ENCODE results near the gene CCDC28A. TPM values are rescaled to one million over a fixed set of nuclear protein-coding genes. Genes with fewer than 3 reads are reported as not detected.

CCDC28A gene
- total RNA-seq, 1 donor from 2014 or later = 9.1 TPM

GRCh38 chr6:138833816-138834539, 60.4 kb downstream of the CCDC28A start:
- no peak for DNase-seq (ENCODE audit: low spot score)

DNA sequence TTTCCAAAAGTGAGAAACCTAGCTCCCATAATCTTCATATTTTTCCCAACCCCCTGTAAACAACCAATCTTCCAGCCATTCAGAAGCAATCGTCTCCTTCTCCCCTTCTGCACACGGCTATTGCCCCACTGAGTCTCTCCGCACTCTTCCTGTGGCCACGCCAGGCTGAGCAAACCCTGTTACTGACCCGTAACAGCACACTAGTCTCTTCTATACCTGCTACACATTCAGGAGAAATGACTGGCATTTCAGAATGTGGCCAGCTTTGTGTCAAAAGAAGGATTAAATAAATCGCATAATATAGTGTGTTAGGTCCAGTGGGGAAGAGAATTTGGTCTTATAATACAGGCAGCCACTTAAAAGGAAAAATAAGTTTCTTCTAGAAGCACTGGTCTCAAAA, 63.7 kb downstream of the CCDC28A start:
- no peak for DNase-seq (ENCODE audit: low spot score)

Other genes with a start within 250 kb of the CCDC28A start
- gene ECT2L, start 22.3 kb downstream of the CCDC28A start, total RNA-seq = not detected
- gene REPS1, start 214.5 kb downstream of the CCDC28A start, total RNA-seq = 34.5 TPM

Data from mesenteric fat pad (tissue), 1 donor.